HL-60 (cell line): Measurements from ENCODE around the gene UBE2R2.

Experiments used
- TF ChIP-seq, protein P1 (sequence below): IDR thresholded peaks from one replicate; pipeline ENCODE4 v1.5.1; 2011; ENCODE audit warnings: low read length, control low read depth, inconsistent platforms; ENCODE audit not compliant: insufficient read depth
- TF ChIP-seq, protein P2 (sequence below): IDR thresholded peaks from 2 replicates; pipeline ENCODE4 v1.6.1; 2012; ENCODE audit warnings: low read depth; ENCODE audit not compliant: insufficient replicate concordance

DNA sequence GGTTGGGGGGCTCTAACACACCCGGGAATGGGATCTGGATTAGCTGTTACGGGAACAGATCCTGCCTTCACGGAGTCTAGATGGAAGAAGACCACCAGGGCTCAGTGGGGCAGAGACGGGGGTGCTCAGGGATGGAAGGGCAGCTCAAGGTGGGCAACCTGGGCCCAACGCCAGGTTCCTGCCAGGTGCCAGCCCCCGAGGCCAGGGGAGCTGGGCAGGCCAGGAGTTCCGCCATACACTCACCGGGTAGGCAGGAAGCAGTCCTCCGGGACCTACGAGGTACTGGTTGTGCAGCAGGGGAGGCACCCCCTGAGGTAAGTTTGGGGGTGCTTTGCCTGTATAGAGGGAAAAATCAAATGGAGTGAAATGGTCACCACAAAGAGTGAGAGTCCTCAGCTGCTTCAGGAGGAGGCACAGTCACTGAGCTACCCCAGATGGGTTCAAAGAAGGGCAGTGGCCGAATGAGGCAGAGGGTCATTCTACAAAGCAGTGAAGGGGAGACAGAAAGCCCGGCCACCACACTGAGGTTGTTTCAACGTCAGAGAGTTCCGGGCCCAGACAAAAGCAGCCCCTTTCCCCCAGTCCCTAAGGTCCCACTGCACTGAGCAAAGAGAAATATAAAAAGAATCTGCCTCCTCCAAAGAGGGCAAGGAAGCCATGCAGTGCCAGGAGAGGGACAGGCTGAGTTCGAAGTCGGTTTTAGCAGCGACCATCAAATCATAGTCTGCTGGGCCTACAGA lies 110.0 kb downstream of the UBE2R2 start:
- TF ChIP-seq, protein P1, sequence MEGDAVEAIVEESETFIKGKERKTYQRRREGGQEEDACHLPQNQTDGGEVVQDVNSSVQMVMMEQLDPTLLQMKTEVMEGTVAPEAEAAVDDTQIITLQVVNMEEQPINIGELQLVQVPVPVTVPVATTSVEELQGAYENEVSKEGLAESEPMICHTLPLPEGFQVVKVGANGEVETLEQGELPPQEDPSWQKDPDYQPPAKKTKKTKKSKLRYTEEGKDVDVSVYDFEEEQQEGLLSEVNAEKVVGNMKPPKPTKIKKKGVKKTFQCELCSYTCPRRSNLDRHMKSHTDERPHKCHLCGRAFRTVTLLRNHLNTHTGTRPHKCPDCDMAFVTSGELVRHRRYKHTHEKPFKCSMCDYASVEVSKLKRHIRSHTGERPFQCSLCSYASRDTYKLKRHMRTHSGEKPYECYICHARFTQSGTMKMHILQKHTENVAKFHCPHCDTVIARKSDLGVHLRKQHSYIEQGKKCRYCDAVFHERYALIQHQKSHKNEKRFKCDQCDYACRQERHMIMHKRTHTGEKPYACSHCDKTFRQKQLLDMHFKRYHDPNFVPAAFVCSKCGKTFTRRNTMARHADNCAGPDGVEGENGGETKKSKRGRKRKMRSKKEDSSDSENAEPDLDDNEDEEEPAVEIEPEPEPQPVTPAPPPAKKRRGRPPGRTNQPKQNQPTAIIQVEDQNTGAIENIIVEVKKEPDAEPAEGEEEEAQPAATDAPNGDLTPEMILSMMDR, result no peak
- TF ChIP-seq, protein P2, sequence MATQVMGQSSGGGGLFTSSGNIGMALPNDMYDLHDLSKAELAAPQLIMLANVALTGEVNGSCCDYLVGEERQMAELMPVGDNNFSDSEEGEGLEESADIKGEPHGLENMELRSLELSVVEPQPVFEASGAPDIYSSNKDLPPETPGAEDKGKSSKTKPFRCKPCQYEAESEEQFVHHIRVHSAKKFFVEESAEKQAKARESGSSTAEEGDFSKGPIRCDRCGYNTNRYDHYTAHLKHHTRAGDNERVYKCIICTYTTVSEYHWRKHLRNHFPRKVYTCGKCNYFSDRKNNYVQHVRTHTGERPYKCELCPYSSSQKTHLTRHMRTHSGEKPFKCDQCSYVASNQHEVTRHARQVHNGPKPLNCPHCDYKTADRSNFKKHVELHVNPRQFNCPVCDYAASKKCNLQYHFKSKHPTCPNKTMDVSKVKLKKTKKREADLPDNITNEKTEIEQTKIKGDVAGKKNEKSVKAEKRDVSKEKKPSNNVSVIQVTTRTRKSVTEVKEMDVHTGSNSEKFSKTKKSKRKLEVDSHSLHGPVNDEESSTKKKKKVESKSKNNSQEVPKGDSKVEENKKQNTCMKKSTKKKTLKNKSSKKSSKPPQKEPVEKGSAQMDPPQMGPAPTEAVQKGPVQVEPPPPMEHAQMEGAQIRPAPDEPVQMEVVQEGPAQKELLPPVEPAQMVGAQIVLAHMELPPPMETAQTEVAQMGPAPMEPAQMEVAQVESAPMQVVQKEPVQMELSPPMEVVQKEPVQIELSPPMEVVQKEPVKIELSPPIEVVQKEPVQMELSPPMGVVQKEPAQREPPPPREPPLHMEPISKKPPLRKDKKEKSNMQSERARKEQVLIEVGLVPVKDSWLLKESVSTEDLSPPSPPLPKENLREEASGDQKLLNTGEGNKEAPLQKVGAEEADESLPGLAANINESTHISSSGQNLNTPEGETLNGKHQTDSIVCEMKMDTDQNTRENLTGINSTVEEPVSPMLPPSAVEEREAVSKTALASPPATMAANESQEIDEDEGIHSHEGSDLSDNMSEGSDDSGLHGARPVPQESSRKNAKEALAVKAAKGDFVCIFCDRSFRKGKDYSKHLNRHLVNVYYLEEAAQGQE, result no peak
